Effector memory CD4-positive, alpha-beta T cell (primary cell): Measurements from ENCODE around the gene WDR20.

ENCODE experiments used
- DNase-seq, 3 donors: peaks; one replicate each; pipeline ENCODE4 v3.0.0-alpha.2; 2020
- H3K27ac ChIP-seq: 2 replicates; pipeline ENCODE4 v1.7.0; 2013; ENCODE audit warnings: mild to moderate bottlenecking, low read length, moderate library complexity; ENCODE audit not compliant: insufficient read depth, poor library complexity, severe bottlenecking
- H3K27me3 ChIP-seq: replicated peaks from 2 replicates; pipeline ENCODE4 v1.7.0; 2013; ENCODE audit warnings: mild to moderate bottlenecking, low read length; ENCODE audit not compliant: insufficient read depth, control insufficient read depth, poor library complexity, severe bottlenecking
- H3K36me3 ChIP-seq: 2 replicates; pipeline ENCODE4 v1.7.0; 2013; ENCODE audit warnings: mild to moderate bottlenecking, low read length, moderate library complexity; ENCODE audit not compliant: control insufficient read depth, insufficient read depth
- H3K4me1 ChIP-seq: 2 replicates; pipeline ENCODE4 v1.7.0; 2013; ENCODE audit warnings: low read length, mild to moderate bottlenecking; ENCODE audit not compliant: control insufficient read depth, insufficient read depth, poor library complexity, severe bottlenecking
- H3K4me3 ChIP-seq: 2 replicates; pipeline ENCODE4 v1.7.0; 2013; ENCODE audit warnings: low read length, low read depth, mild to moderate bottlenecking; ENCODE audit not compliant: insufficient read depth, poor library complexity, severe bottlenecking
- H3K9me3 ChIP-seq: 2 replicates; pipeline ENCODE4 v1.7.0; 2013; ENCODE audit warnings: mild to moderate bottlenecking, low read length, moderate library complexity; ENCODE audit not compliant: control insufficient read depth

The WDR20 gene

DNA sequence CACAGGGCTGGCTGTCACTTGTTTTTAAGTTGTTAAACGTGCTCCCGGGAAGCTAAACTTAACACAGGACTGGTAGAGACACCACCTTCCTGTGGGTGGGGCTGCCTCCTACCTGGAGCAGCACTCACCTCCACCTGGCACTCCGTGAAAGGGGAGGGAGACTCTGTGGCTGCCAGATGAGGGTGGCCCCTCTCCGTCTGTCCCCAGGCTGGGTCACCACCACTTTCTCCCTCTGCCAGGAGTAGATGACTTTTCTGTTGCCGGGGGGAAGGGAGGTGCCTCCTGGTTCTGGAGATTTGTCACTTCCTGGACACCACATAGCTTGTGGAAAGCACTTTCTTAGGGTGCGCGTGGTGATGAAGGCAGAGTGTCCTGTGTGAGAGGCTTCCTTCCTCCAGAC lies 81.3 kb downstream of the WDR20 start:
- H3K9me3 ChIP-seq = no peaks in the 10 kb centered on the region
- no peak overlapping the region for H3K27ac ChIP-seq
- no peaks in the 10 kb centered on the region for H3K36me3 ChIP-seq
- H3K4me3 ChIP-seq = no peak overlapping the region
- no peaks in the 10 kb centered on the region for H3K27me3 ChIP-seq
- DNase-seq = no peak
- H3K4me1 ChIP-seq = no peaks in the 10 kb centered on the region

DNA sequence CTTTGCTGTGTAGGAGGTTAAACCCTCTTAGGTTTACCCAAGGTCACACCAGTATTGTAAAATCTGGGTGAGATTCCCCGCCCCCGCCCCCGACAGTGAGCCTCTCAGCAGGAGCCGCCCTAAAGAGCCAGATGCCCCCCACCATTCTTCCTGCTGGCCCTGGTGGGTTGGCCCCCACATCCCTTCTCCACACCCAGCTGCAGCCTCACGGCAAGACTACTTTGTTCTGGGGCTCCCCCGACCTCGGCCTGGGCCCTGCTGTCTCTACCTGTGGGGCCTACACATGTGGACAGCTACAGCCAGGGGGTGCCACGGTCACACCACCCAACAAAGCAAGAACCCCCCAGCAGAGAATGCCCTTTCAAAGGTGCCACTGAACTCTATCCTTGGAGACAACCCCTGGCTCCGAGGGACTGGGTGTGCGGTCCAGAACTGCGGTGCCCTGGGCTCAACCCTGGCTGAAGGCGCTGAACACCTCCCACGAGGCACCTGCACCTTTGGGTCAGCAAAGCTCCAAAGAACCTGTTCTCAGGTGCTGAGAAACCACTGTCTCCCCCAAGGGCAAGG lies 82.4 kb downstream of the WDR20 start:
- Histone ChIP-seq H3K27me3 (no peaks in the 10 kb centered on the region), H3K36me3 (no peaks in the 10 kb centered on the region), H3K9me3 (no peaks in the 10 kb centered on the region), H3K4me1 (no peaks in the 10 kb centered on the region), H3K27ac (no peak overlapping the region), H3K4me3 (no peak overlapping the region)
- DNase-seq = no peak

DNA sequence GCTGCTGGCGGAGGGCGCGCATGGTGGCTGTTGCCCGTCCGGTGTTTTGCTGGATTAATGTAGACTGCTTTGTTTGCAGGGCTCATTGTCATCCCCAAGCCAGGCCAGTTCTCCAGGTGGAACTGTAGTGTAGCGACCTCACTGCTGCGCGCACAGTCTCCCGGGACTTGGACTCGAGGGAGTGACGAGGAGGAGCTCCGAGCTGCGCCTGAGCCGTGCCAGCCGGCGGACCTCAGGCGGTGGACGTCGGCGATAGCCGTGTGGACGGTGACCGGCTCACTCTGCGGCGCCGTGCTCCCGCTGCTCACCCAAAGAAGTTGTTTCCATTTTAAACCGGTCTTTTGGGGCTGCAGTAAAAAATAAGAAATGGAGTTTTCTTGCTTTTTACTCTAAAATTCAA lies 83.1 kb downstream of the WDR20 start:
- no peaks in the 10 kb centered on the region for H3K27me3 ChIP-seq
- no peaks in the 10 kb centered on the region for H3K4me1 ChIP-seq
- no peaks in the 10 kb centered on the region for H3K36me3 ChIP-seq
- H3K9me3 ChIP-seq = no peaks in the 10 kb centered on the region
- no peak overlapping the region for H3K4me3 ChIP-seq
- no peak overlapping the region for H3K27ac ChIP-seq
- DNase-seq = no peak

DNA sequence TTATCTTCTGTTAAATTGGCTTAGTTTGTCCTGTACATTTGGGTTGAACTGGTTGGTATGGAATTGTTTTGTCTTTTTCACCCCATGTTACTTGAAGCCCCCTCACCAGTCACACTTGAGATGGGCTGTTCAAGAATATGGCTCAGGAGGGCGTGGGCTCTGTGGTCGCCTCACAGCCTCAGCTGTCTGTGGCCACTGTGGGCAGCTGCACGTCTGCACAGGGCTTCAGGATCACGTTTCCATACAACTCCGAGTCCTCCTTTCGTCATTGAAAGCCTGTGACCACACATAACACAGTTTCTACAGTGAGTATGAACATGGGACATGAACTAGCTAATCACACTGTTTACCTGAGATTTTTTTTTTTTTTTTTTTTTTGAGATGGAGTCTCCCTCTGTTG lies 84.0 kb downstream of the WDR20 start:
- Histone ChIP-seq H3K4me3 (no peak overlapping the region), H3K27ac (no peak overlapping the region), H3K9me3 (no peaks in the 10 kb centered on the region), H3K4me1 (no peaks in the 10 kb centered on the region), H3K36me3 (no peaks in the 10 kb centered on the region), H3K27me3 (no peaks in the 10 kb centered on the region)
- no peak for DNase-seq

DNA sequence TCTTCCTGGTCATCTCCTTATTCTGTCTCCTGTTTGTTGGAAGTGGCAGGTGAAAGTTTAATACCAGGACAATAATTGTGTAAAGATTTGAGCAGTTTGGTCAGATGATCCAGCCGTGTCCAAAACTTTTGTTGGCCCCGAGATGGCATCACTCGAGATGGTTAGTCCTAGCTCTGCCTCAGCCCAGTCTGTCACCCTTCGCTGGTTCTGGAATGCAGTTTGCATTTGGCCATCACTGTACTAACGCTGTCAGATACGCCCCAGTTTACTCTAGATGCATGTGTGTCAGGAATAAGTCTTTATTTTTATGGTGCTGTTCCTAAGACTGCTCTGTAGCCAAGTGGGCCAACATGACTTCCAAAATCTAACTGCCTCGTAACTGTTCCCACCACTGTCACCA lies 85.7 kb downstream of the WDR20 start:
- no peak for DNase-seq
- Histone ChIP-seq H3K4me1 (no peaks in the 10 kb centered on the region), H3K27me3 (no peaks in the 10 kb centered on the region), H3K4me3 (no peak overlapping the region), H3K9me3 (no peaks in the 10 kb centered on the region), H3K36me3 (no peaks in the 10 kb centered on the region), H3K27ac (no peak overlapping the region)

DNA sequence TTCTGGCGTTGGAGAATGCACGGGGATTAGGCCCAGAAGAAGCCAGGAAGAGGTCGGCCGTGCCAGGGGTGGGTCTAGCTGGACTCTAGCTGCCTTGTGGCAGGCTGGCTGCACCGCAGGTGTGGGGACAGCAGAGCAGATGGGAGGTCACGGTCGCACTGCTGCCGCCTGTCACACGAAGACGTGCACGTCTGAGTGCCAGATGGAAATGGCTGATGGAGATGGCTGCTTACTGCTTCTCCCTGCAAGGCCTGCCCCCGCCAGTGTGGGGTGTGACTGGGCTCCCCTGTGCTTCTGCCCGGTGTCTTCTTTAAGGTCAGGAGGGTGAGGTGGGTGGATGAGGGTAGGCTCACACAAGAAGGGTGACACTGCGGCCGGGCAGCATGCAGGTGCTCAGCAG lies 86.2 kb downstream of the WDR20 start:
- Histone ChIP-seq H3K36me3 (no peaks in the 10 kb centered on the region), H3K9me3 (no peaks in the 10 kb centered on the region), H3K27ac (no peak overlapping the region), H3K27me3 (no peaks in the 10 kb centered on the region), H3K4me1 (no peaks in the 10 kb centered on the region), H3K4me3 (no peak overlapping the region)
- no peak for DNase-seq

DNA sequence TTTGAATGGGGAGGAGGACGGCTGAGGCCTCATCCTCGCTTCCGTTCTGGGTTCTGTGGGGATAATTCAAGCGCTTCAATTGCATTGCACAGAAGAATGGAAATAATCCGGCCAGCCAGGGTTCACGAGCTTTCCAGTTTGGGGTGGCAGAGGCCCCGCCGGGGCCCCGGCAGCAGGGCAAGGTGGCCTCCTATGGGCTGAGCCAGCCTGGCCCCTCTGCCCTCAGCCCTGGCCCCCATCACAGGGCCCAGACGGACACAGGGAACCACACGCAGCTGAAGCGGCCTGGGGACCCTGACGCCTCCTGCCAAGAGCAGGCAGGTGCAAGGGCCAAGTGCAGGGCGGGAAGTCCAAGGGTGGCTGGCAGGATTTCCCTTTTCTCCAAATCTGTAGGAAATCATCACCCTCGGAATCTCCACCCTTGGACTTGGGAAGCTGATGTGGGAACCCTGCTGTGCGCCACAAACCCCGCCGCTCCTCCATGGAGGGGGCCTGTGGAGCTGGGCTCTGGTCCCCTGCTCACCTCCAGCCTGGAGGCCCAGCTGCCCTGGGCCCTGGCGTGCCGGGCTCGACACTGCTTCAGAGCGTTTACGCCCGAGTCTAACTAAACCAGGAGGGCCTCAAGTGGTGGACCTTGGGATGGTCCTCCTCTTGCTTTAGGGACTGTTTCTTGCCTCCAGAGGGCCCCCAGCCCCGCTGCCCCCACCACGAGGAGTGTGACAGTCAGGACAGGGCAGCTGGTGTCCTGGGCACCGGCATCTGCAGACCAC lies 86.8 kb downstream of the WDR20 start:
- H3K36me3 ChIP-seq = no peaks in the 10 kb centered on the region
- no peak for DNase-seq
- H3K9me3 ChIP-seq = no peaks in the 10 kb centered on the region
- H3K27ac ChIP-seq = no peak overlapping the region
- H3K4me3 ChIP-seq = no peak overlapping the region
- H3K27me3 ChIP-seq = no peaks in the 10 kb centered on the region
- no peaks in the 10 kb centered on the region for H3K4me1 ChIP-seq

DNA sequence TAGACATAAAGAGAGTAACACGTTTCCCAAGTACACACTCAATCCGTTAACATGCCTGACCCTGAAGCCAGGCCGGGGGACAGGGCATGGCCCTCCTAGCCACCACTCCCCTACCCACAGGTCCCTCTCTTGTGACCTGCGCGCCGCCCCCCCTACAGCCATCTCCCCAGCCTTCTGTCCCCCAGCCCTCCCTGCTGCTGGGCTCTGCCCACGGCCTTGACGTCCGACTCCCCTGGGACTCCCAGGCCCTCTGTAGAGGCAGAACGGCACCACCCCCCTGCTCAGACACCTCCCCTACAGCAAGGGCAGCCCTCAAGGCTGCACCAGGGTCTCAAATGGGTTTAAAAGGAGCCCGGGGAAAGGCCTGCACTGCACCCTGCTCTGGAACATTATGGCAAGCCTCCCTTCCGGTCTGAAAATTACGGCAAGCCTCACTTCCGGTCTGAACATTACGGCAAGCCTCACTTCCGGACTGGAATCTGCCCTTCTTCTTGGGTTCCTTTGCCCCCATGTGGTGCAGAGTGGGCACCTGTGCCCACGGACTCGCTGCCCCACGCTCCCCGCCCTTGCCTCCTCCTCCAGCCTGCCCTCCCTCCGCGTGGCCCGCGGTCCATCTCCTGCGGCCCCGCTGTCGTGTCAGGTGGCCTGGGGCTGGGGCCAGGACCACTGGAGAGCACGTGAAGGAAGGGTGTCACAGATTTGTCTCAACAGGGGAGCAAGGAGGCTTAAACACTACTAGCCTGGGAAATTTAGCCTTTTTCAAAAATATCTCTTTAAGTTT lies 87.7 kb downstream of the WDR20 start:
- Histone ChIP-seq H3K4me3 (no peak overlapping the region), H3K27ac (no peak overlapping the region), H3K36me3 (no peaks in the 10 kb centered on the region), H3K4me1 (no peaks in the 10 kb centered on the region), H3K27me3 (no peaks in the 10 kb centered on the region), H3K9me3 (no peaks in the 10 kb centered on the region)
- no peak for DNase-seq

DNA sequence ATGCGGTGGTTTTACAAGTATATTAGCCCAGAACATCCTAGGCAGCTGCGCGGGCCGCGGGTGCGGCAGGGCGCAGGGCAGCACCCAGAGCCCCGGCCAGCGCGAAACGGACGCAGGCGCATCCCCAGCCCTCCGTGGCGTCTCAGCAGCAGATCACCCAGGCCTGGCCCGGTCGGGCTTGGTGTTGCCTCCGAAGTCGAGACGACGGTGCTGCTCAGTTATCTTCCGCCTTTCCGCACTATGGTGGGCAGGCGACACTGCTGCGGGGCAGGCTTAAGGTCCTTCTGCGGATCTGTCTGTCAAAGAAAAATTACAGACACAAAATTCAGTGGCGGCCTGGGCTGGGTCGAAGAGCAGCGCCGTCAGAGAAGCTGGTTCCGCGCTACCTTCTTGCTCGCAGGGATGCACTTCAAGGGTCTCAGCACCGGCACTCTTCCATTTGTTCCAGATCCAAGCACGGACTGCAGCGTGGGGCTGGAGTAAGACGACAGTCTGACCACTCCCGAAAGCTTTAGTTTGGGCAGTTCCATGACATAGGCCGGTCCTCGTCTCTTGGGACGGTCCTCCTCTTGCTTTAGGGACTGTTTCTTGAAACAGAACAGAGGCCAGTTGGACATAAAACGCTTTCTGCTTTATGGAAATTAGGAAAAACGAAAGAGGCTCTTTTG lies 89.5 kb downstream of the WDR20 start:
- Histone ChIP-seq H3K27me3 (no peaks in the 10 kb centered on the region), H3K27ac (no peak overlapping the region), H3K9me3 (no peaks in the 10 kb centered on the region), H3K4me1 (no peaks in the 10 kb centered on the region), H3K4me3 (no peak overlapping the region), H3K36me3 (no peaks in the 10 kb centered on the region)
- DNase-seq = no peak

DNA sequence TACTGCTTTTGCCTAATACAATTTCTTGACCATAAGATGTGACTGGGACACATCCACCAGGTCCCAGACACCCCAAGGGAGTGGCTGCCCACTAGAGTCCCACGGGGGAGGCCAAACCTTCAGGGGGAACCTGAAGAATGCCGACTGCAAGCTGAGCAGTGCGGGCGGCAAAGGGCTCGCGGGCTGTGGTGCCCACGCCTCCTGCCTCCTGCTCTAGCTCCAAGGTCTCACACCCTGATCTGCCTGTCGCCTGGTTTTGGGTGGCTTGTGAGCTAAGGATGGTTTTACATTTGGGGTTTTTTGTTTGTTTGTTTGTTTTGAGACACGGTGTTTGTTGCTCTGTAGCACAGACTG lies 90.0 kb downstream of the WDR20 start:
- Histone ChIP-seq H3K36me3 (no peaks in the 10 kb centered on the region), H3K4me3 (no peak overlapping the region), H3K4me1 (no peaks in the 10 kb centered on the region), H3K27ac (no peak overlapping the region), H3K9me3 (no peaks in the 10 kb centered on the region), H3K27me3 (no peaks in the 10 kb centered on the region)
- DNase-seq = no peak
